Sigmoid colon (tissue), 4 donors: Measurements from ENCODE around the gene LMBR1.

ENCODE experiments used
- CTCF ChIP-seq, 4 experiments: fragments of 450-650 bp in 3 of 4; fragments of 200-600 bp in 1 of 4; IDR thresholded peaks; one replicate each; pipeline ENCODE4 v1.5.1; 2016 to 2019; ENCODE audit warnings: antibody characterized with exemption in 4 of 4, mild to moderate bottlenecking in 3 of 4, moderate library complexity in 2 of 4
- POLR2AphosphoS5 ChIP-seq, 4 donors: sonication (generic); formaldehyde crosslinking; IDR thresholded peaks; one replicate each; pipeline ENCODE4 v1.6.1; 2017; ENCODE audit warnings: antibody characterized with exemption in 4 of 4

GRCh38 chr7:156820445-156821063 is 72.4 kb downstream of the LMBR1 start:
- no peak for TF ChIP-seq POLR2AphosphoS5 (IDR thresholded peaks at IDR 0.05)
- TF ChIP-seq CTCF (IDR thresholded peaks at IDR 0.05): no peak
